ENCODE measurements around the gene FCAMR.

GRCh38 chr1:206912445-206913095 lies 57.7 kb downstream of the FCAMR start:
- TF ChIP-seq CTCF (optimal IDR thresholded peaks at IDR 0.05 in 1 of 3, IDR thresholded peaks at IDR 0.05 in 1 of 3, conservative IDR thresholded peaks at IDR 0.05 in 1 of 3; ENCODE audit: extremely low read depth in 1 of 3, insufficient read depth in 2 of 3, low read length in 3 of 3) (peak; percentile 67 to 90 (median 87)), EZH2 (IDR thresholded peaks at IDR 0.05; ENCODE audit: low read length) (no peak)

Data from keratinocyte (primary cell).